ENCODE data around the gene NUDT8. TPM values are rescaled to one million over a fixed set of nuclear protein-coding genes. Genes with fewer than 3 reads are reported as not detected.

The NUDT8 gene
- total and polyA plus RNA-seq, 9 of the 15 experiments (the other 6 are each of a cell fraction or from before 2014, with no cell fraction given): 0.23 to 27.8 (median 5.0) TPM

DNA sequence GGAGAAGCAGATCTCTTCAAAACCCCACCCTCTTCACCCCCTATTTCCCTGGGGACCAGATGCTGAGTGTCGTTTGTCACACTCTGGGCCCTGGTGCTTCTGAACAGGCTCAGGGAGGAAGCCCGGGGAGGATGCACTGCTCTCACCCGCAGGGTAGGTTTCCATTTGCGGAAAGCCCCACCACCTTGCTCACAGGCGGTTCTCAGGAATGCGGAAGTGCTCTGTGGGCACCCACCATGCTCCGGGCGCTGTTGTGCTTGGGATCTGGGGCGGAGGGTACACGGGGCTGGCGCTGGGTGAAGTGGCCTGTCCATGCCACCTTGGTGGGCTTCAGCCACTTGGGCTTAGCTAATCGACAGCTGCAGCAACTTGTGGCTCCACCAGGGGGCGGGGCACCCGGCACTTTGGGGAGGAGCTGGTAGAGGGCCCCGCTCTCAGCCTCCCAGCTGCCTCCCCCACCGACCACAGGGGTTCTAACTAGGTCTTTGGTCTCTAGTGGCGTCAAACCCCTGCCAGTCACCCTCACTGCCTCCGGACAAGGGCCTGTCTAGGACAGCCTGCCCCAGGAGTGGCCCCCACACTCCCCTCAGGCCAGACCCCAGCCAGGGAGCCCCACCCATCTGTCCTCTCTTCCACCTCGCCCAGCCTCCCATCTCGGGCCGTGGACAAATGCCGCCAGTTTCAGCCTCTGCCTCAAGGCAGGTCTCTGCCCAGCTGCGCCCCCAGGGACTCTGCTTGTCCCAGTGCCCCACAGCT is 15.6 kb downstream of the NUDT8 start (continued):
- TF ChIP-seq SMAD3 (CRISPR knock-in tag; conservative IDR thresholded peaks at IDR 0.05): no peak
- TF ChIP-seq TAF7 (tag; IDR thresholded peaks at IDR 0.05): no peak
- TF ChIP-seq TEAD4 (IDR thresholded peaks at IDR 0.05; ENCODE audit: low read length): peak; percentile 65; the same call in 1 of the 2 replicates
- TF ChIP-seq TEAD4 (CRISPR knock-in tag; IDR thresholded peaks at IDR 0.05; ENCODE audit: borderline replicate concordance): no peak
- TF ChIP-seq ZBTB40 (IDR thresholded peaks at IDR 0.05): no peak
- TF ChIP-seq ZBTB40 (CRISPR knock-in tag; IDR thresholded peaks at IDR 0.05): no peak
- no peak for TF ChIP-seq ZC3H11A (IDR thresholded peaks at IDR 0.05; ENCODE audit: low read depth, low read length)
- no peak for TF ChIP-seq ZNF780A (CRISPR knock-in tag; IDR thresholded peaks at IDR 0.05)
- no peak for TF ChIP-seq RFX7 (CRISPR knock-in tag; IDR thresholded peaks at IDR 0.05)
- TF ChIP-seq STAT5A (IDR thresholded peaks at IDR 0.05; ENCODE audit: borderline replicate concordance, low read length): no peak
- peak; percentile 28; the same call in 1 of the 2 replicates for TF ChIP-seq SP1 (CRISPR knock-in tag; IDR thresholded peaks at IDR 0.05)
- TF ChIP-seq FOXP1 (CRISPR knock-in tag; IDR thresholded peaks at IDR 0.05): peak; percentile 41; the same call in 1 of the 2 replicates
- peak; percentile 34 for TF ChIP-seq RBM22 (IDR thresholded peaks at IDR 0.05; ENCODE audit: low read depth, low read length, poor library complexity, severe bottlenecking)
- TF ChIP-seq ZNF77 (CRISPR knock-in tag; IDR thresholded peaks at IDR 0.05): no peak
- no peak for TF ChIP-seq HMG20B (CRISPR knock-in tag; IDR thresholded peaks at IDR 0.05)
- TF ChIP-seq SUPT5H (IDR thresholded peaks at IDR 0.05): 0 out of 2 replicates have a peak, but pooled peaks have one; percentile 29
- TF ChIP-seq HNRNPUL1 (IDR thresholded peaks at IDR 0.05; ENCODE audit: low read length): no peak
- peak; percentile 47; the same call in 1 of the 2 replicates for TF ChIP-seq RBFOX2 (IDR thresholded peaks at IDR 0.05; ENCODE audit: low read depth, low read length)
- no peak for TF ChIP-seq ILF3 (IDR thresholded peaks at IDR 0.05; ENCODE audit: borderline replicate concordance)
- no peak for TF ChIP-seq ERF (CRISPR knock-in tag; IDR thresholded peaks at IDR 0.05)
- TF ChIP-seq OTX1 (CRISPR knock-in tag; IDR thresholded peaks at IDR 0.05): 0 out of 2 replicates have a peak, but pooled peaks have one; percentile 15
- peak; percentile 29; the same call in 1 of the 2 replicates for TF ChIP-seq KLF16 (IDR thresholded peaks at IDR 0.05)
- no peak for TF ChIP-seq SNRNP70 (optimal IDR thresholded peaks at IDR 0.05; ENCODE audit: low read depth, low read length)

All from K562 (cell line).